HCT116 (cell line): ENCODE measurements around the gene MBOAT7. TPM values are rescaled to one million over a fixed set of nuclear protein-coding genes. Genes with fewer than 3 reads are reported as not detected.
A peak's percentile ranks its signal among the peaks of the same experiment; 100 is the strongest.

Source experiments
- ATAC-seq: fragments of 200-7000 bp; cut with Tn5 transposase; 2 replicates; pipeline ENCODE4 v1.9.1; 2020; ENCODE audit warnings: mild to moderate bottlenecking, moderate library complexity
- BruUV-seq: library from RNA; stranded (reverse); fragments of 400-500 nt; replicated peaks from 2 replicates; lab custom pipeline; 2021; lab: Mats Ljungman, UMichigan
- CTCF ChIA-PET: fragments of 300-600 bp; sonication (Branson Sonifier 250); formaldehyde crosslinking; loops from one replicate; lab custom pipeline; 2021; ENCODE audit warnings: antibody characterized with exemption; lab: Charles Lee
- POLR2A ChIA-PET: fragments of 300-600, 350-600 bp; sonication (Branson Sonifier 250); formaldehyde crosslinking; loops from one replicate; lab custom pipeline; 2021; ENCODE audit warnings: antibody characterized with exemption; lab: Charles Lee
- RAD21 ChIA-PET, 2 experiments: fragments of 300-600 bp; sonication (Branson Sonifier 250); formaldehyde crosslinking; loops; one replicate each; lab custom pipeline; 2023; ENCODE audit warnings: low total read pairs in 2 of 2; ENCODE audit not compliant: uncharacterized antibody in 2 of 2, unreplicated experiment in 2 of 2, low non-redundant PET in 1 of 2; lab: Charles Lee
- DNase-seq: peaks from one replicate; pipeline ENCODE4 v3.0.0-alpha.2; 2010; ENCODE audit warnings: low read depth, low spot score
- H2AFZ ChIP-seq: fragments of 200-600 bp; shearing (Covaris generic), sonication (generic); 2 replicates; pipeline ENCODE4 v1.6.1; 2017; ENCODE audit warnings: low read depth, mixed run types, mixed read lengths, antibody characterized with exemption, low read length; ENCODE audit not compliant: poor library complexity, severe bottlenecking
- H3K27ac ChIP-seq: 2 replicates; pipeline ENCODE4 v1.5.1; 2012; ENCODE audit warnings: low read depth, low read length
- H3K27me3 ChIP-seq: fragments of 200-600 bp; sonication (generic); 2 replicates; pipeline ENCODE4 v1.6.1; 2016; ENCODE audit warnings: mixed run types, low read length, mixed read lengths; ENCODE audit not compliant: insufficient read depth
- H3K36me3 ChIP-seq, 2 experiments: fragments of 200-500 bp in 1 of 2; fragments of 200-600 bp in 1 of 2; sonication (Bioruptor generic) in 1 of 2; sonication (generic) in 1 of 2; 2 replicates each; pipeline versions ENCODE4 v1.5.1 to v1.6.1; 2014 to 2016; ENCODE audit warnings: low read length in 2 of 2, inconsistent platforms in 1 of 2, mixed read lengths in 1 of 2, mixed run types in 1 of 2; ENCODE audit not compliant: insufficient read depth in 2 of 2, control insufficient read depth in 1 of 2
- H3K4me1 ChIP-seq, 2 experiments: fragments of 200-600 bp in 1 of 2; sonication (generic) in 1 of 2; 2 replicates each; pipeline versions ENCODE4 v1.5.1 to v1.6.1; 2012 to 2017; ENCODE audit warnings: low read length in 2 of 2, inconsistent platforms in 1 of 2, mild to moderate bottlenecking in 1 of 2, mixed read lengths in 1 of 2, mixed run types in 1 of 2, moderate library complexity in 1 of 2; ENCODE audit not compliant: insufficient read depth in 2 of 2, control insufficient read depth in 1 of 2
- H3K4me2 ChIP-seq: fragments of 200-600 bp; sonication (generic); 2 replicates; pipeline ENCODE4 v1.6.1; 2017; ENCODE audit warnings: mixed run types, low read length, mixed read lengths
- H3K4me3 ChIP-seq, 2 experiments: fragments of 200-600 bp in 1 of 2; sonication (generic) in 1 of 2; replicated peaks in 1 of 2; 2 replicates each; pipeline ENCODE4 v1.5.1; 2011 to 2016; ENCODE audit warnings: low read length in 2 of 2, control low read depth in 1 of 2, low read depth in 1 of 2, mild to moderate bottlenecking in 1 of 2, mixed read lengths in 1 of 2, mixed run types in 1 of 2
- H3K79me2 ChIP-seq: fragments of 200-600 bp; sonication (generic); 2 replicates; pipeline ENCODE4 v1.6.1; 2017; ENCODE audit warnings: mild to moderate bottlenecking, mixed run types, low read length, moderate library complexity, mixed read lengths; ENCODE audit not compliant: insufficient read depth
- H3K9ac ChIP-seq: fragments of 200-600 bp; sonication (generic); 2 replicates; pipeline ENCODE4 v1.6.1; 2016; ENCODE audit warnings: low read length, mixed read lengths
- H3K9me2 ChIP-seq: fragments of 200-600 bp; sonication (generic), shearing (Covaris generic); 2 replicates; pipeline ENCODE4 v1.6.1; 2017; ENCODE audit warnings: mixed run types, mild to moderate bottlenecking, moderate library complexity; ENCODE audit not compliant: insufficient read depth
- H3K9me3 ChIP-seq, 2 experiments: fragments of 200-500 bp in 1 of 2; fragments of 200-600 bp in 1 of 2; sonication (Bioruptor generic) in 1 of 2; sonication (generic) in 1 of 2; 2 replicates each; pipeline ENCODE4 v1.6.1; 2014 to 2017; ENCODE audit warnings: low read length in 2 of 2, mixed read lengths in 2 of 2, inconsistent platforms in 1 of 2, low read depth in 1 of 2, mild to moderate bottlenecking in 1 of 2, mixed run types in 1 of 2, moderate library complexity in 1 of 2; ENCODE audit not compliant: control insufficient read depth in 1 of 2, insufficient read depth in 1 of 2
- H4K20me1 ChIP-seq: fragments of 200-600 bp; sonication (generic), shearing (Covaris generic); 2 replicates; pipeline ENCODE4 v1.6.1; 2017; ENCODE audit warnings: mixed run types, mild to moderate bottlenecking, moderate library complexity; ENCODE audit not compliant: insufficient read depth
- CBX3 ChIP-seq: IDR thresholded peaks from 2 replicates; pipeline ENCODE4 v1.6.1; 2012; ENCODE audit warnings: low read depth
- EGR1 ChIP-seq: IDR thresholded peaks from 2 replicates; pipeline ENCODE4 v1.6.1; 2012; ENCODE audit warnings: low read depth
- EZH2 ChIP-seq: fragments of 200-600 bp; sonication (generic); IDR thresholded peaks from 2 replicates; pipeline ENCODE4 v1.6.1; 2017; ENCODE audit warnings: antibody characterized with exemption, mixed run types
- JUND ChIP-seq: IDR thresholded peaks from 2 replicates; pipeline ENCODE4 v1.6.1; 2012
- REST ChIP-seq: IDR thresholded peaks from 2 replicates; pipeline ENCODE4 v1.6.1; 2012; ENCODE audit warnings: low read depth
- SIN3A ChIP-seq: IDR thresholded peaks from 2 replicates; pipeline ENCODE4 v1.6.1; 2012; ENCODE audit warnings: low read depth
- SP1 ChIP-seq: IDR thresholded peaks from 2 replicates; pipeline ENCODE4 v1.6.1; 2012; ENCODE audit warnings: low read depth
- TCF7L2 ChIP-seq: IDR thresholded peaks from 2 replicates; pipeline ENCODE4 v1.7.0; 2011; ENCODE audit warnings: borderline replicate concordance, inconsistent platforms; ENCODE audit not compliant: insufficient read depth, insufficient read length; ENCODE audit errors: extremely low read depth
- ZBTB33 ChIP-seq: IDR thresholded peaks from 2 replicates; pipeline ENCODE4 v1.6.1; 2011; ENCODE audit warnings: mild to moderate bottlenecking, low read length, moderate library complexity; ENCODE audit not compliant: insufficient replicate concordance; ENCODE audit errors: extremely low read depth
- intact Hi-C: fragments of 100-400 bp; cut with micrococcal nuclease; formaldehyde crosslinking; loops from 2 replicates; pipeline ENCODE4 v1.10.0; 2022
- total RNA-seq: library from RNA; stranded (reverse); gene quantifications from one replicate; pipeline ENCODE4 v1.2.1, GENCODE V29; 2021; ENCODE audit not compliant: unreplicated experiment

Gene MBOAT7
- total RNA-seq, 1 experiment from 2014 or later = 113 TPM

GRCh38 chr19:54206030-54206830, 16.9 kb upstream of the MBOAT7 start:
- H2AFZ ChIP-seq = no peak overlapping the region
- H3K27ac ChIP-seq = no peak overlapping the region
- H3K27me3 ChIP-seq = no peaks in the 10 kb centered on the region
- H3K79me2 ChIP-seq = peaks cover 68% of the 10 kb centered on the region
- peaks cover 73% of the 10 kb centered on the region; the same call in 1 of the 2 replicates for H4K20me1 ChIP-seq
- H3K9ac ChIP-seq = peak overlapping the region; percentile 18; the same call in 1 of the 2 replicates
- no peak overlapping the region for H3K4me3 ChIP-seq
- no peaks in the 10 kb centered on the region for H3K9me3 ChIP-seq
- no peak for DNase-seq
- peaks cover 18 to 63% of the 10 kb centered on the region in 2 experiments for H3K4me1 ChIP-seq
- H3K4me2 ChIP-seq = no peak overlapping the region
- H3K36me3 ChIP-seq = peaks cover 55 to 70% of the 10 kb centered on the region in 2 experiments
- no TSS peak for BruUV-seq
- ChIA-PET RAD21 (no interaction called here), CTCF (no interaction called here), POLR2A (interaction anchor here (1.7 to 2.5 kb wide), 2 partner anchors 12 to 16 kb away, joined by 4 to 16 read pairs; partner anchors contain the start of genes MBOAT7 and TSEN34)
- H3K9me2 ChIP-seq = no peaks in the 10 kb centered on the region
- ATAC-seq = no peak
- intact Hi-C loops = no loop called here
- TF ChIP-seq CBX3 (no peak), TCF7L2 (no peak), JUND (no peak), EGR1 (no peak), SIN3A (no peak), REST (no peak), EZH2 (no peak), ZBTB33 (no peak), SP1 (no peak)
